GM12874 (cell line): ENCODE measurements around the gene DHRS12.

Source experiments
- TF ChIP-seq, protein P1 (sequence below): IDR thresholded peaks from 2 replicates; pipeline ENCODE4 v1.5.1; 2011; ENCODE audit warnings: low read depth, mild to moderate bottlenecking, control low read depth, low read length, moderate library complexity; ENCODE audit not compliant: insufficient read depth

Gene DHRS12, protein sequence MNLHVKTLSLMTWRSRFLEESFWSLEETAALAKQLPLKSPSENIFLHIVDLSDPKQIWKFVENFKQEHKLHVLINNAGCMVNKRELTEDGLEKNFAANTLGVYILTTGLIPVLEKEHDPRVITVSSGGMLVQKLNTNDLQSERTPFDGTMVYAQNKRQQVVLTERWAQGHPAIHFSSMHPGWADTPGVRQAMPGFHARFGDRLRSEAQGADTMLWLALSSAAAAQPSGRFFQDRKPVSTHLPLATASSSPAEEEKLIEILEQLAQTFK

DNA sequence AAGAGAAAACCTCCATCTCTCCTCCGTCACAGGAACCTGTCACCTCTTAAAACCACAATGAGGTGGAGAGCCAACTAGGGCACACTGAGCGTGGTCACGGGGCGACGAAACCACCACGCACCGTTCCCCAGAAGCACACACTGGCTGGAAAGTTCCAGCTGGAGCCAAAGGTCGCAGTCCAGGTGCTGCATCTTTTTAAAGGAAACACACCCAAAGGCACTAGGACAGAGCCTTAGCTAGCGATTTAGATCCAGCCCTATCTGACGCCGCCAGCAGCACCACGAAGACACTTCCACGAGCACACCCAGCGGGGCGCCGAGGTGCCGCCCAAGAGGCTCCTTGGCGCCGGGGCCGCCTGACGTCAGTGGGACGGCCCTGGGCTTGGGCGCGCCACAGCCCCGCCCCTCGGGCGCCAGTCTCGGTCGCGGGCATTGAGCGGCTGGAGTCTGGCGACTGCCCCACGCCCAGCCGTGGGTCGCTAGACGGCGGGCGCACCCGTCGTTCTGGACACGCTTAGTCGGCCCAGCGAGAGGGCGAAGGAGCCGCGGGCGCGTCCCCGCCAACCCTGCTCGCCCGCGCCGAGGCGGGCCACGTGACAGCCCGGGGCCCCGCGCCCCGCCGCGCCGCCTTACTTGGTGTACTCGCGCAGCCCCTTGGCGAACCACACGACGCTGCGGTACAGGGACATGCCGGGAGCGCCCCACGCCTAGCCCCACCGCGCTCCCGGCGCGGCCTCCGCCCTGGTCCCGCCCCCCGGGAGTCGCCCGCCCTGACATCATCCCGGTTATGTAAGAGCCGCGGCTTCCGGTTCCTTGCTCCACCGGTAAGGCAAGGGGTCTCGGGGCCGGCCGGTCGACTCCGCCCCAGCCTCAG, at the start of gene DHRS12:
Gene DHRS12 (minus strand): TSS at position 742 of the 873 bp plus-strand sequence. CDS start 4,504 bp downstream, outside the sequence.
- TF ChIP-seq, protein P1, sequence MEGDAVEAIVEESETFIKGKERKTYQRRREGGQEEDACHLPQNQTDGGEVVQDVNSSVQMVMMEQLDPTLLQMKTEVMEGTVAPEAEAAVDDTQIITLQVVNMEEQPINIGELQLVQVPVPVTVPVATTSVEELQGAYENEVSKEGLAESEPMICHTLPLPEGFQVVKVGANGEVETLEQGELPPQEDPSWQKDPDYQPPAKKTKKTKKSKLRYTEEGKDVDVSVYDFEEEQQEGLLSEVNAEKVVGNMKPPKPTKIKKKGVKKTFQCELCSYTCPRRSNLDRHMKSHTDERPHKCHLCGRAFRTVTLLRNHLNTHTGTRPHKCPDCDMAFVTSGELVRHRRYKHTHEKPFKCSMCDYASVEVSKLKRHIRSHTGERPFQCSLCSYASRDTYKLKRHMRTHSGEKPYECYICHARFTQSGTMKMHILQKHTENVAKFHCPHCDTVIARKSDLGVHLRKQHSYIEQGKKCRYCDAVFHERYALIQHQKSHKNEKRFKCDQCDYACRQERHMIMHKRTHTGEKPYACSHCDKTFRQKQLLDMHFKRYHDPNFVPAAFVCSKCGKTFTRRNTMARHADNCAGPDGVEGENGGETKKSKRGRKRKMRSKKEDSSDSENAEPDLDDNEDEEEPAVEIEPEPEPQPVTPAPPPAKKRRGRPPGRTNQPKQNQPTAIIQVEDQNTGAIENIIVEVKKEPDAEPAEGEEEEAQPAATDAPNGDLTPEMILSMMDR, result peak; percentile 15; the same call in 1 of the 2 replicates

DNA sequence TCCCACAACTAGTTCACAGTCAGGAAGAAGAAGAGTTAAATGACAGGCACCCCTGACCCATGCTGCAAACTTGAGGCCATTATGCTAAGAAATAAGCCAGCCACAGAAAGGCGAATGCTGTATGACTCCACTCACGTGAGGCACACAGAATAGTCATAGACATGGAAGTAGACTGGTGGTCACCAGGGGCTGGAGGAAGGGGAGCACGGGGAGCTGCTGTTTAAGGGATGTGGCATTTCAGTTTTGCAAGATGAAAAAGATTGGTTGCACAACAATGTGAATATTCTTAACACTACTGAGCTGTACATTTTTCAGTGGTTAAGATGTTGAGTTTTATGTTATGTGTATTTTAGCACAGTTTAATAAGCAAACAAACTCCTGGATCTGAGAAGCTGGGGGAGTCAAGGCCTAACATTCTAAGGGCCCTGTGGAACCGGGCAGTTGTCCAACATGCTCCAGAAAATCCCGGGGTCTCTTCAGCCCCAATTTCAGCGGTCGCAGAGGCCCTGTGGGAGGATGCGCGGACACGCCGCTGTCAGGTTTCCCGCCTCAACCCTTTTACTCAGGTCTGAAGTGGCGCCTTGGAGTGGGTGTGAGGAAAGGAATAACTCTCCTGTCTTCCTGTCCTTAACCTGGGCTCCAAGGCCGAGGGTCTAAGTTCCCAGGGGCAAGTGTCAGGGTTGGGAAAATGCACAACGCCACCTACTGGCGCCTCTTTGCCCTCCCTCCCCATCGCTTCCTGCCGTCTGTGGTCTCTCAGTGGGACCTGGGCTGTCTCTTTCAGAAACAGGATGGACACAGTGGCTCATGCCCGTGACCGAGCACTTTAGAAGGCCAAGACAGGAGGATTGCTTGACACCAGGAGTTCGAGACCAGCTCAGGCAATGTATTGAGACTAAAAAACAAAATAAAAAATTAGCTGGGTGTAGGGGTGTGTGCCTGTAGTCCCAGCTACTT, 45.5 kb upstream of the DHRS12 start:
- TF ChIP-seq, protein P1, result peak; percentile 85

DNA sequence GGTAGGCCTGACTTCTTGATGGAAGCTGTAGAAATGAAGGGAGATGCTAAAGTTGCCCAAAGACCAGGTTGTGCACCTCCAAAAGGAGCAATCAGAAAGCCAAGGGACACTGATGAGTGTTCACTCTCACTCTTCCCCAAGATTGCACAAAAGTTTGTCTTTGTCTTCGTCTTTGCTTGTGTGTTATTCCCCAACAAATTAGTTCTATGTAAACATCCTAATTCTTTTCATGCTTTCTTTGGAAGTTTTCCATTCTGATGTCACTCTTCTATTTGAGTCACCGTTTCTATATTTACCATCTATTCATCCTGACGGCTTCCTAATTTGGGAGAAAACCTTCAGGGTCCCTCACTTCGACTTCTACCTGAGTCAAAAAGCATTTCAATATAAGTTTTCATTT, 44.7 kb upstream of the DHRS12 start:
- TF ChIP-seq, protein P1, result no peak

DNA sequence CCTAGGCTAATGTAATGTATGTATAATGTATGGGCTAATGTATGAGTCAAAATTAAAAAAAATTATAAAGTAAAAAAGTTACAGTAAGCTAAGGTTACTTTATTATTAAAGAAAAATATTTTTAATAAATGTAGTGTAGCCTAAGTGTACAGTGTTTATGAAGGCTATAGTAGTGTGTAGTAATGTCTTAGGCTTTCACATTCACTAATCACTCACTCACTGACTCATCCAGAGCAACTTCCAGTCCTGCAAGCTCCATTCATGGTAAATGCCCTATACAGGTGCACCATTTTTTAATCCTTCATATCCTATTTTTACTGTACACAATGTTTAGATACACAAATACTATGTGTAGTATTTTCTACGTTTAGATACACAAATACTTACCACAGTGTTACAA, 42.8 kb upstream of the DHRS12 start:
- TF ChIP-seq, protein P1, result no peak

DNA sequence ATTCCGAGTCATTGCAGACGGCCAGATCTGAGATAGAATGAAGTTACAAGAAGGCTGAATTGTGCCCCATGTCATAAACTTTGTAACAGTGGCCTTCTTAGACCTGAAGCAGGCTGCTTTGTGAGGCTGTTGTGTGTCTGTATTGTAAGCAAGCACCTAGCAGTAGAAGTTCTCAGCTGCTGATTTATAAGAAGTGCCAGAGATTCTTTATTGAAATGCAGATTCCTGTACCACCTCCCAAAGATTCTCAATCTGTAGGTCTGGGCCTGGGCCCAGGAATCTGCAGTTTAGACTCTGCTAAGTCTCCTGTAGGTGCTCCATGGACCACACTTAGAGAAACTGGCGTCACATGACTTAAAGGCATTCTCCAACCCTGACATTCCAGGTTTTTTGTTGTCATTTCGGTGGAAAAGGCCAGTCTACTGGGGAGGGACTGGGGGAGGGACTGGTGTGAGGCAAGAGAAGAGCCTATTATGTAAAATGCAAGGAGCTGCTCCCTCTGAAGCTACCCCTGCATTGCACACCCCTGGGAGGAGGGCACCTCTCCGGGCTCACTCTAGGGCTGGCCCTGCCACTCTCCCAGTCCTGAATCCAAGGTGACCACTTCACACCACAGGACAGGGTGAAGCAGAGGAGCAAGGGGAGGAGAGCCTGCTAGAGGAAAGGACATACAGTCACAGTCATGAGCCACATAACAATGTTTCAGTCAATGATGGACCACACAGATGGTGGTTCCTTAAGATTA, 41.8 kb upstream of the DHRS12 start:
- TF ChIP-seq, protein P1, result no peak

DNA sequence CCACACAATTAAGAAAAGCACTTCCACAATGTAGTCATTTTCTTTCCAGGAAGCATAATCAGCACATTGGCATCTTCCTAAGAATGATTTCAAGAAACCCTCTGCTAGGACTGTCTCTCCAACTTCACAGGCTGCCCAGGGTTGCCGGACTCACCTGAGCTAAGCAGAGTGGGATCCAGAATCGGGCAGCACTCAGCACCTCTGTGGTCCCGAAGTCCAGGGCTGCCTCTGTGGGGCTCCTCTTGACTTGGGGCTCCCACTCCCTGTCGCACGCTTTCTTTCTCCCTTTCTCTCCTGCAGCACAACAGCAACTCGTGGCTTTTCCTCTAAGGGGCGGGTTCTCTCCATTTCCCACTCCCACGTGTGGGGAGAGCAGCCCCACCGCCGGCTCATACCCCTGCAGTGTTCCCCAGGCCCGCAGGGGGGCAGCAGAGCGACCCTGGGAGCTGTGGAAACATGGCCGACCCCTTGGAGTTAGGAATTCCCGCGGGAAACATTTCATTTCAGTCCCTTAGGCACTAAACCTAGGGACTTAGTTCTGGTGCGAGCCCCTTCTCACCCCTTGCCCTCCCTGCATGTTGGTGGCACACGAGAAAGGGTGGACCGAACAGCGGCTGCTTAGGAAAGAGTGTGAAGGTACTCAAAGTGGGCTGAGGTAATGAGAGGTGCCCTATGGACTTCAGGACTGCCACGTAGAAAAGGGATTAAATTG, 41.1 kb upstream of the DHRS12 start, which contains the start of gene TMEM272:
Gene TMEM272 (minus strand): TSS at position 316 of the 712 bp plus-strand sequence. CDS start 6,647 bp downstream, outside the sequence.
- TF ChIP-seq, protein P1, result peak; percentile 90
